NOMO-1 (cell line): Measurements from ENCODE around the gene MAPK8.
"Not testable (repeated sequence)": the region's sequence is repeated elsewhere in the genome, so short reads cannot be mapped to it uniquely, and the experiment has no call there.

ENCODE experiments used
- DNase-seq, 2 experiments: peaks; one replicate each; lab custom pipeline; 2025; ENCODE audit not compliant: unreplicated experiment in 2 of 2; lab: John Stamatoyannopoulos, UW

The MAPK8 gene

DNA sequence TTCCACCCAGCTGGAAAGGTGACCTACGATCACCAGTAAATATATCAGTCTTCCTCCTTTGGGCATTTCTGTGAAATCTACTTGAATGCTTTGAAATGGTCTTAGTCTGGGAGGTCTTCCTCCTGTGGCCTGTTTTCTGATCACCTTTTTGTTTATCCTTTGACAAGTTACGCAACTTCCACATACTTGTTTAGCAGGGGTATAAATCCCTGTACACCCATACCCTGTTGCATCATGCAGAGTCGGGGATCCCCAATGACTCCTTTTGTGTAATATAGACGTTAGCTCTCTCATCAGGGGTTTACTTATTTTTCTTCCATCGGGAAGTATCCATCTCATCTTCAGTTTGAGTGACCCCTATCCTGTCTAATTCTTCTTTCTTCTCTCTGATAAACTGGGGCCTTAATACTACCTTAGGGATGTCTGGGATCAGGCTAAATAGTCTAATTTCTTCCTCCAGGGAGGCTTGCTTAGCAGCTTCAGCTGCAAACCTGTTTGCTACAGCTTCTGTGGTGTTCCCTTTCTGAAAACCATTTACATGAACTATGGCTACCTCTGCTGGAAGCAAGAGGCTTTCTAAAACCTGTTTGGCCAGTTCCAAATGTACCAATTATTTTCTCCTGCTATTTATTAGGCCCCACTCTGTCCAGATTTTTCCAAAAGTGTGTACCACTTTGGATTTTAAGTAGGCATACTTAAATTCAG is 25.8 kb downstream of the MAPK8 start:
- no peak for DNase-seq

GRCh38 chr10:48332871-48333216 is 26.4 kb downstream of the MAPK8 start:
- DNase-seq, result no peak

DNA sequence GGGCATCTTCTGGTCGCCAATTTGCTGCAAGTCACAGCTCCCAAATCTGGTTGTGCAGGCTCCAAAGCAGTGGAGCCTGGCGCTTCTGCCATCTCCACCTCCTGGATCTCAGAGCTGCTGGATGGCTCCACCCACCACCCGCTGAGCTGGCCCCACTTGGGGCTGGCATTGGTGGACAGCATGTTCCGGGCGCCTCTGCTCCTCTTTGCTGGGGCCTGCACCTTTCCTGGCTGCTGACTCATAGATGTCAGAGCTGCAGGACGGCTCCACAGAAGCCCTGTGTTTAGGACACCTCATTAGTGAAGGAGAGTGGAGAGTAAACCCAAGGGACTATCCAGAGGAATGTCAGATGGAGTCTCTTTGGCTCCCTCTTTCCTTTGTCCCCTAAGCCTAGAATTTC is 27.4 kb downstream of the MAPK8 start:
- no peak for DNase-seq

GRCh38 chr10:48335788-48336187 is 29.3 kb downstream of the MAPK8 start:
- DNase-seq, result no peak

DNA sequence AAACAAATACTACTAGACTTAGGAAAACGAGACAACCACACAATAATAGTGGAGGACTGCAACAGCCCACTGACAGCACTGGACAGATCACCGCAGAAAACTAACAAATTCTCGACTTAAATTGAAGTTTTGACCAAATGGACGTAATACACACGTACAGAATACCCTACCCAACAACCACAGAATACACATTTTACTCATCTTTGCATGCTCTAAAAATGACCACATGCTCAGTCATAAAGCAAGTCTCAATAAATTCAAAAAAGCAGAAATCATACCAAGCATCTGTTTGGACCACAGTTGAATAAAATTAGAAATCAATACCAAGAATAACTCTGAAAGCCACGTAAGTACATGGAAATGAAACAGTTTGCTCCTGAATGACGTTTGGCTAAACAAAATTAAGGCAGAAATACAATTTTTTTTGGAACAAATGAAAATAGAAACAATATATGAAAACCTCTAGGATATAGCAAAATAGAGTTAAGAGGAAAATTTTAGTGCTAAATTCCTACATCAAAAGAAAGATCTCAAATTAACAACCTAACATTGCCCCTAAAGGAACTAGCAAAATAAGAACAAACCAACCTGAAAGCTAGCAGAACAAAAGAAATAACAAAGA is 30.6 kb downstream of the MAPK8 start:
- DNase-seq, result no peak

GRCh38 chr10:48340734-48341133 is 34.3 kb downstream of the MAPK8 start:
- DNase-seq, result no peak

DNA sequence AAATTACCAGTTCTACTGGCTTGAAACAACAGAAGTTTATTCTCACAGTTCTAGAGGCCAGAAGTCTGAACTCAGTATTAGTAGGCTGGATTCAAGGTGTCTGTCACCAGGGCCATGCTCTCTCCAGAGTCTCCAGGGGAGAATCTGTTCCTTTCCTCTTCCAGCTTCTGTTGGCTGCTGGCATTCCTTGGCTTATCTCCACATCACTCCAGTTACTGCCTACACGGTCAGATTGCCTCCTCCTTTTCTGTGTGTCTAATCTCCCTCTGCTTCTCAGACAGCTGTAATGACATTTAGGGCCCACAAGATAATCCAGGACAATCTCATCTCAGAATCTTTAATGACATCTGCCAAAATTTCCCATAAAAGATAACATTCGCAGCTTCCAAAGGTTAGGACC is 36.6 kb downstream of the MAPK8 start:
- no peak for DNase-seq

GRCh38 chr10:48343921-48344598 is 37.6 kb downstream of the MAPK8 start:
- no peak for DNase-seq

DNA sequence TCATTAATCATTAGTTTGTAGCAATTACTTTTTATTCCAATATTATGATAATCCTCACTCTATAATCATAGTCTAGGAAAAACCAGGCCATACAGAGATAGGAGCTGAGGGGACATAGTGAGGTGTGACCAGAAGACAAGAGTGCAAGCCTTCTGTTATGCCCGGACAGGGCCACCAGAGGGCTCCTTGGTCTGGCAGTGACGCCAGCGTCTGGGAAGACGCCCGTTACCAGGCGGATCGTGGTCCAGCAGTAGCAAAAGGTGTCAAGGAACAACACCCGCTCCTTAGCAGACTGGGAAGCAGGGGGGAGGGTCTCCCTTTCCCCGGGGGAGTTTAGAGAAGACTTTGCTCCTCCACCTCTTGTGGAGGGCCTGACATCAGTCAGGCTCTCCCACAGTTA is 39.8 kb downstream of the MAPK8 start:
- DNase-seq, result not testable (repeated sequence)

DNA sequence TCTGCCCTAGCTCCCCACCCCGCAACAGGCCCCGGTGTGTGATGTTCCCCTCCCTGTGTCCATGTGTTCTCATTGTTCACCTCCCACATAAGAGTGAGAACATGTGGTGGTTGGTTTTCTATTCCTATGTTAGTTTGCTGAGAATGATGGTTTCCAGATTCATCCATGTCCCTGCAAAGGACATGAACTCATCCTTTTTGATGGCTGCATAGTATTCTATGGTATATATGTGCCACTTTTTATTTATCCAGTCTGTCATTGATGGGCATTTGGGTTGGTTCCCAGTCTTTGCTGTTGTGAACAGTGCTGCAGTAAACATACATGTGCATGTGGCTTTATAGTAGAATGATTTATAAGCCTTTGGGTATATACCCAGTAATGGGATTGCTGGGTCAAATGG is 41.1 kb downstream of the MAPK8 start:
- DNase-seq, result not testable (repeated sequence)

DNA sequence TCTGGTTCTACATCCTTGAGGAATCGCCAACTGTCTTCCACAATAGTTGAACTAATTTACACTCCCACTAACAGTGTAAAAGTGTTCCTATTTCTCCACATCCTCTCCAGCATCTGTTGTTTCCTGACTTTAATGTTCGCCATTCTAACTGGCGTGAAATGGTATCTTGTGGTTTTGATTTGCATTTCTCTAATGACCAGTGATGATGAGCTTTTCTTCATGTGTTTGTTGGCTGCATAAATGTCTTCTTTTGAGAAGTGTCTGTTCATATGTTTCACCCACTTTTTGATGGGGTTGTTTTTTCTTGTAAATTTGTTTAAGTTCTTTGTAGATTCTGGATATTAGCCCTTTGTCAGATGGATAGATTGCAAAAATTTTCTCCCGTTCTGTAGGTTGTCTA is 41.5 kb downstream of the MAPK8 start:
- DNase-seq, result not testable (repeated sequence)

- no peak for DNase-seq
These were observed 46.8 kb downstream of the MAPK8 start for GRCh38 chr10:48353246-48353645.

DNA sequence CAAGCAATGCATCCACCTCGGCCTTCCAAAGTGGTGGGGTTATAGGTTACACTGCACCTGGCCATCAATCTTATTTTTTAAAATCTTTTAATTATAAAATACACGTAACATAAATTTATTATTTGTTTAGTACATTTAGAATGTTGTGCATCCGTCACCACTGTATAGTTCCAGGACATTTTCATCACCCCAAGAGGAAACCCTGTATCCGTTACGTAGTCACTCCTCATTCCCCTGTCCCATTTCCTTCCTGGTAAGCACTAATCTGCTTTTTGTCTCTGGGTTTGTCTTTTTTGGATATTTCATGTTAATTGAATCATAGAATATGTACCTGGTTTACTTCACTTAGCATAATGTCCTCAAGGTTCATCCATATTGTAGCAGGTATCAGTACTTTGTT is 51.2 kb downstream of the MAPK8 start:
- no peak for DNase-seq

- DNase-seq, result no peak
These were observed 51.7 kb downstream of the MAPK8 start for GRCh38 chr10:48358162-48358561.

DNA sequence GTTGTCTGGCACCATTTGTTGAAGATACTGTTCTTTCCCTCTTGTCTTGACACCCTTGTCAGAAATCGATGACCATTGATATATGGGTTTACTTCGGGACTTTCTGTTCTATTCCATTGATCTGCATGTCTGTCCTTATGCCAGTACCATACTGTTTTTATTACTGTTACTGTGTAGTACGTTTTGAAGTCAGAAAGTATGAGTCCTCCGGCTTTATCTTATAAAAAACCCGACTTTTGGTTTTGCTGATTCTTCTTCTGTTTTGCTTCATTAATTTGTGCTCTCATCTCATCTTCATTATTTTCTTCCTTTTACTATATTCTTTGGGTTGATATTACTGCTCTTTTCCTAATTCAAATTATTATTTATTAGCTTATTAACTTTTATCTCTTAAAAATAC is 52.4 kb downstream of the MAPK8 start:
- DNase-seq, result no peak

- DNase-seq, result no peak
These were observed 54.7 kb downstream of the MAPK8 start for GRCh38 chr10:48361176-48361575.

DNA sequence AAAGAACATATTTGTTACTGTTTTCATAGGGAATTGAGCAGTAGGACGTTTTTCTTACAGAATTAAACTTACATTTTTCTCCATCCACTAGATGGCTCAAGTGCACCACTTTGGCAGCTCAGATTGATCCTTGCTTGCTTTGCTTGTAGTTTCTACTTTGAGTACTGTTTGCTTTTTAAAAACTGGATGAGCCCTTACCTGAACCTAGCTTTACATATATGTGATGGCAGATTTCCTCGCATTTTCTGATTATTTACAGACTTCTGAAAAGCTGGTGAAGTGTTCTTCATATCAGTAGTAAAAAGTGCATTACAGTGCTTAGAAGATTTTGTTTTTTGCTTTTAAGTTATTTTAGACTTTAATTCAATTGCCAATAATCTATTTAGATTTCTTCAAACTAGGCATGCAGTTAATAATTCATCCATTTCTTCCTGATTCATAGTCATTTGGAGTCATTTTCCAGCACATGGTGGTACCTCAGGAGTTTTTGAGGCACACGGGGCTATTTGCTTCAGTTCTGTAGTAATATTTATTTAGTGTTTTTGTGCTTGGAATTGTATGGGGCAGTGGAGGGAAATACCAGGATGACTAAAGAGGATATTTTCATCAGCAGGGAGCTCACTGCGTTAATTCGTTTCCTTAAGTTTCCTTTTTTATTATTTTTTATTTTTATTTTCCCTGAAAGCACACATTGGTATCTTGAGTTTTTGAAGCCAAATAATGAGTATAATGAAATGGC is 57.3 kb downstream of the MAPK8 start:
- peak; percentile 23 to 57 for DNase-seq

GRCh38 chr10:48364659-48365405 is 58.4 kb downstream of the MAPK8 start:
- no peak for DNase-seq

DNA sequence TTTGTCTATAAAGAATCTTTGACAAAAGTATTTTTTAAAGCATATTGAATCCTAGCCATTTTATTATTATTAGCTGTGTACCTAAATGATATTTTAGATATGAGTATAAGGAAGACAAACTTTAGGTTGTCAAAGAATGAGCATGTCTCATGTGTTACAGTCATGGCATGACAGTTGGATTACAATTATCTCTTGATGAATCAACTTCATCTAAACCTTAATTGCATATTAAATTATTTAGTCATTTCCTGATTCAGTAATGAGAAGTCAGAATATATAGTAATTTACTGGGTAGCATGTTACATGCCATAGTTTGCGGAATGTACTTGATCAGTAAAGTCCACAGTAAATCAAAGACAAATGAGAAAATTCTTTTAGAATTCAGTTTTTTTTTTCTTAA is 59.2 kb downstream of the MAPK8 start:
- no peak for DNase-seq

GRCh38 chr10:48366261-48366660 is 59.8 kb downstream of the MAPK8 start:
- no peak for DNase-seq

- DNase-seq, result no peak
These were observed 63.0 kb downstream of the MAPK8 start for GRCh38 chr10:48369501-48369900.
